Measurements from ENCODE around the gene GNL1. TPM values are rescaled to one million over a fixed set of nuclear protein-coding genes. Genes with fewer than 3 reads are reported as not detected.

GNL1 gene
- total and polyA plus RNA-seq, 2 of the 8 experiments (the other 6 are each of a cell fraction or from before 2014, with no cell fraction given): 42.4 to 67.8 TPM

DNA sequence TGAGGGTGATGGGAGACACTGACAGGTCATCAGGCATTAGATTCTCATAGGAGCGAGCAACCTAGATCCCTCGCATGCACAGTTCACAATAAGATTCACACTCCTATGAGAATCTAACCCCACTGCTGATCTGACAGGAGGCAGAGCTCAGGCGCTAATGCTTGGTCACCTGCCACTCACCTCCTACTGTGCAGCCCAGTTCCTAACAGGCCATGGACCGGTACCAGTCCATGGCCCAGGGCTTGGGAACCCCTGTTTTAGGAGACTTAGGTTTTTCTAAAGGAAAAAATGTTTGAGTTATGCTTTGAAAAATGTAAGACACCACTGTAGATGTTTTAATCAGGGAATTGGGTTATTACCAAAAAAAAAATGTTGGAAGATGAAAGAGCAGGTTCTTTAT, 60.3 kb downstream of the GNL1 start:
- FAIRE-seq (no peak), DNase-seq (ENCODE audit: low read depth in 1 of 2, low spot score in 2 of 2) (no peak)
- CTCF ChIA-PET (ENCODE audit: partially characterized antibody): interaction anchor here (1.0 to 2.9 kb wide), 5 partner anchors 8 to 46 kb away, joined by 3 to 9 read pairs (median 5); no protein-coding TSS in a partner anchor
- H3K23me2 ChIP-seq (ENCODE audit: low read depth, low read length): no peaks in the 10 kb centered on the region
- H3K4me1 ChIP-seq (replicated peaks in 1 of 4; ENCODE audit: control insufficient read depth in 3 of 4, insufficient read depth in 4 of 4, low read length in 3 of 4): no peaks in the 10 kb centered on the region; a peak in 1 of 7 replicates
- H4K8ac ChIP-seq (ENCODE audit: extremely low read depth, insufficient read depth, low read length): no peak overlapping the region
- no peak overlapping the region for H3K27ac ChIP-seq (ENCODE audit: low read depth, low read length)
- no peaks in the 10 kb centered on the region for H3K79me1 ChIP-seq (ENCODE audit: low read depth, low read length)
- H3K14ac ChIP-seq (ENCODE audit: insufficient read length): no peak overlapping the region
- no peak overlapping the region for H2BK120ac ChIP-seq (replicated peaks; ENCODE audit: low read depth, low read length)
- H2AK5ac ChIP-seq (ENCODE audit: low read depth, low read length): no peak overlapping the region
- no peak overlapping the region for H4K5ac ChIP-seq (ENCODE audit: insufficient read length, low read depth, low read length)
- WGBS, 2 experiments (ENCODE audit: extremely low coverage in 1 of 2, insufficient coverage in 1 of 2, insufficient read length in 1 of 2, insufficient replicate concordance in 2 of 2, low coverage in 1 of 2, low lambda C conversion rate in 2 of 2, missing lambda C conversion rate in 1 of 2): 94% methylated on average over 4 of the region's 4 CpGs; no CpG with 5 or more reads in 1 of the 2 experiments
- no peaks in the 10 kb centered on the region for H3K27me3 ChIP-seq (replicated peaks in 1 of 4; ENCODE audit: control insufficient read depth in 3 of 4, extremely low read depth in 1 of 4, insufficient read depth in 3 of 4, low read length in 3 of 4)
- no peak overlapping the region for H3K23ac ChIP-seq (ENCODE audit: insufficient read length)
- H3K4me3 ChIP-seq (ENCODE audit: extremely low read depth in 1 of 4, insufficient read depth in 2 of 4, low read depth in 3 of 4, low read length in 4 of 4): no peak overlapping the region
- no peak overlapping the region for H2BK12ac ChIP-seq (ENCODE audit: low read depth, low read length)
- H2BK15ac ChIP-seq (ENCODE audit: low read length): no peak overlapping the region
- H2BK5ac ChIP-seq (ENCODE audit: low read depth, low read length): no peak overlapping the region
- no peak overlapping the region for H3K56ac ChIP-seq (replicated peaks; ENCODE audit: insufficient read length, low read depth, low read length)
- H2BK20ac ChIP-seq (ENCODE audit: low read length): no peak overlapping the region
- no peaks in the 10 kb centered on the region for H3K79me2 ChIP-seq (ENCODE audit: control insufficient read depth in 1 of 2, insufficient read depth in 2 of 2, low read length in 2 of 2)
- no peaks in the 10 kb centered on the region for H4K20me1 ChIP-seq (replicated peaks in 1 of 2; ENCODE audit: control insufficient read depth in 1 of 2, insufficient read depth in 2 of 2, low read length in 2 of 2)
- no peak overlapping the region for H2AFZ ChIP-seq (ENCODE audit: low read length)
- no peak for TF ChIP-seq SRF (IDR thresholded peaks at IDR 0.05; ENCODE audit: low read depth, low read length)
- no peak for TF ChIP-seq GABPA (IDR thresholded peaks at IDR 0.05; ENCODE audit: borderline replicate concordance, insufficient read depth, low read length)
- TF ChIP-seq ASH2L (IDR thresholded peaks at IDR 0.05; ENCODE audit: low read length): no peak
- TF ChIP-seq KDM4A (IDR thresholded peaks at IDR 0.05; ENCODE audit: low read depth, low read length, severe bottlenecking): no peak
- TF ChIP-seq FOSL1 (IDR thresholded peaks at IDR 0.05; ENCODE audit: insufficient read depth, low read depth, low read length): no peak
- no peak for TF ChIP-seq JUN (IDR thresholded peaks at IDR 0.05; ENCODE audit: low read depth, low read length)
- no peak for TF ChIP-seq SIX5 (IDR thresholded peaks at IDR 0.05; ENCODE audit: low read depth, low read length)
- no peak for TF ChIP-seq BCL11A (IDR thresholded peaks at IDR 0.05; ENCODE audit: low read depth in 2 of 2, low read length in 2 of 2)
- TF ChIP-seq EGR1 (IDR thresholded peaks at IDR 0.05; ENCODE audit: borderline replicate concordance, low read depth, low read length): no peak
- TF ChIP-seq, protein P1, sequence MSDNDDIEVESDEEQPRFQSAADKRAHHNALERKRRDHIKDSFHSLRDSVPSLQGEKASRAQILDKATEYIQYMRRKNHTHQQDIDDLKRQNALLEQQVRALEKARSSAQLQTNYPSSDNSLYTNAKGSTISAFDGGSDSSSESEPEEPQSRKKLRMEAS (IDR thresholded peaks at IDR 0.05): no peak
- no peak overlapping the region for H3K4ac ChIP-seq (replicated peaks; ENCODE audit: insufficient read length, low read depth, low read length)
- POLR2A ChIA-PET (ENCODE audit: partially characterized antibody): no interaction called here
- H3K4me2 ChIP-seq (ENCODE audit: insufficient read depth in 1 of 2, low read depth in 2 of 2, low read length in 2 of 2): no peak overlapping the region
- peaks cover 0 to 9% (median 5%) of the 10 kb centered on the region in 4 experiments; a peak in 3 of 8 replicates for H3K36me3 ChIP-seq (ENCODE audit: control insufficient read depth in 2 of 4, insufficient read depth in 4 of 4, low read length in 3 of 4)
- H3K18ac ChIP-seq (ENCODE audit: extremely low read depth, low read length): no peak overlapping the region
- no peak overlapping the region for H4K91ac ChIP-seq (replicated peaks; ENCODE audit: insufficient read length, low read length)
- H3K9ac ChIP-seq (replicated peaks in 1 of 4; ENCODE audit: extremely low read depth in 1 of 4, low read depth in 3 of 4, low read length in 3 of 4): no peak overlapping the region
- H3K9me3 ChIP-seq (ENCODE audit: insufficient read depth in 2 of 2, low read depth in 1 of 2, low read length in 1 of 2): peaks cover 0 to 3% of the 10 kb centered on the region in 2 experiments; a peak in 1 of 4 replicates

Data from H1 (cell line).